Measurements from ENCODE around the gene LRP1.

Gene LRP1

DNA sequence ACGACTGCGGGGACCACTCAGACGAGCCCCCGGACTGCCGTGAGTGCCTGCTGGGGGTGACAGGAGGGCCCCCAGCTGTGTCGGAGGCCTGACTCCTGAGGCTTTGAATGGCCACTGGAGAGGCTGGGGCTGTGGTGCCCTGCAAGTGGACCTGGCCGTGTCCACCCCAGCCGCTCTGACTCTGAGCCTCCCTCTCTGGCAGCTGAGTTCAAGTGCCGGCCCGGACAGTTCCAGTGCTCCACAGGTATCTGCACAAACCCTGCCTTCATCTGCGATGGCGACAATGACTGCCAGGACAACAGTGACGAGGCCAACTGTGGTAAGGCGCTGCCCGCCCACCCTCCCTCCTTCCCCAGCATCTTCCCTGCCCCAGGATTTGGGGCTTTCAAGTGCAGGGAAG is 72.2 kb downstream of the LRP1 start:
- no peaks in the 10 kb centered on the region for H3K27me3 ChIP-seq (ENCODE audit: control insufficient read depth in 2 of 2, insufficient read depth in 2 of 2, low read length in 2 of 2)
- peaks cover 79 to 87% of the 10 kb centered on the region in 2 donors for H3K36me3 ChIP-seq (ENCODE audit: control insufficient read depth in 2 of 2, insufficient read depth in 2 of 2, low read length in 2 of 2)
- no peaks in the 10 kb centered on the region for H3K4me1 ChIP-seq (ENCODE audit: control insufficient read depth in 2 of 2, insufficient read depth in 2 of 2, low read length in 2 of 2)

DNA sequence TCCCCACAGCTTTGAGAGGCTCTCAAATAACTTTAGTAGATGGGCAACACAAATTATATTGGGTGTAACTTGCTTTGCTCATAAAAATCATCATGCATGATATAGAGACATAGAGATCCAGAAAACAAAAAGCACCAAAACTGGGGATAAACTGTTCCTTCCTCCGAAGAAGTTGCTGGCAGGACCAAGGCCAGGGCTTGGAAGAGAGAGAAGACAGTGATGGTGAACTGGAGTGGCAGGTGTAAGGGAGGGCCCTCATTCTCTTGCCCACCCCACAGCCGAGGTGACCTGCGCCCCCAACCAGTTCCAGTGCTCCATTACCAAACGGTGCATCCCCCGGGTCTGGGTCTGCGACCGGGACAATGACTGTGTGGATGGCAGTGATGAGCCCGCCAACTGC is 72.9 kb downstream of the LRP1 start:
- H3K9me3 ChIP-seq (ENCODE audit: control insufficient read depth in 2 of 2, low read length in 2 of 2): no peaks in the 10 kb centered on the region
- H3K27ac ChIP-seq (ENCODE audit: low read depth in 2 of 2, low read length in 2 of 2): no peak overlapping the region
- H3K36me3 ChIP-seq (ENCODE audit: control insufficient read depth in 2 of 2, insufficient read depth in 2 of 2, low read length in 2 of 2): peaks cover 80 to 88% of the 10 kb centered on the region in 2 donors
- no peaks in the 10 kb centered on the region for H3K27me3 ChIP-seq (ENCODE audit: control insufficient read depth in 2 of 2, insufficient read depth in 2 of 2, low read length in 2 of 2)
- no peak overlapping the region for H3K9ac ChIP-seq (ENCODE audit: low read depth in 1 of 2, low read length in 2 of 2)
- H3K4me3 ChIP-seq (ENCODE audit: low read length in 2 of 2): no peak overlapping the region
- H3K4me1 ChIP-seq (ENCODE audit: control insufficient read depth in 2 of 2, insufficient read depth in 2 of 2, low read length in 2 of 2): no peaks in the 10 kb centered on the region

More for the DNA sequence above, 72.2 kb downstream of the LRP1 start:
- H3K4me3 ChIP-seq (ENCODE audit: low read length in 2 of 2): no peak overlapping the region
- no peak overlapping the region for H3K27ac ChIP-seq (ENCODE audit: low read depth in 2 of 2, low read length in 2 of 2)
- H3K9ac ChIP-seq (ENCODE audit: low read depth in 1 of 2, low read length in 2 of 2): no peak overlapping the region
- no peaks in the 10 kb centered on the region for H3K9me3 ChIP-seq (ENCODE audit: control insufficient read depth in 2 of 2, low read length in 2 of 2)

- Histone ChIP-seq H3K27me3 (ENCODE audit: control insufficient read depth in 2 of 2, insufficient read depth in 2 of 2, low read length in 2 of 2) (no peaks in the 10 kb centered on the region), H3K4me1 (ENCODE audit: control insufficient read depth in 2 of 2, insufficient read depth in 2 of 2, low read length in 2 of 2) (no peaks in the 10 kb centered on the region), H3K36me3 (ENCODE audit: control insufficient read depth in 2 of 2, insufficient read depth in 2 of 2, low read length in 2 of 2) (peaks cover 82 to 88% of the 10 kb centered on the region in 2 donors), H3K4me3 (ENCODE audit: low read length in 2 of 2) (no peak overlapping the region), H3K9ac (ENCODE audit: low read depth in 1 of 2, low read length in 2 of 2) (no peak overlapping the region), H3K9me3 (ENCODE audit: control insufficient read depth in 2 of 2, low read length in 2 of 2) (no peaks in the 10 kb centered on the region), H3K27ac (ENCODE audit: low read depth in 2 of 2, low read length in 2 of 2) (no peak overlapping the region)
These were observed 73.3 kb downstream of the LRP1 start for GRCh38 chr12:57201631-57202030.

DNA sequence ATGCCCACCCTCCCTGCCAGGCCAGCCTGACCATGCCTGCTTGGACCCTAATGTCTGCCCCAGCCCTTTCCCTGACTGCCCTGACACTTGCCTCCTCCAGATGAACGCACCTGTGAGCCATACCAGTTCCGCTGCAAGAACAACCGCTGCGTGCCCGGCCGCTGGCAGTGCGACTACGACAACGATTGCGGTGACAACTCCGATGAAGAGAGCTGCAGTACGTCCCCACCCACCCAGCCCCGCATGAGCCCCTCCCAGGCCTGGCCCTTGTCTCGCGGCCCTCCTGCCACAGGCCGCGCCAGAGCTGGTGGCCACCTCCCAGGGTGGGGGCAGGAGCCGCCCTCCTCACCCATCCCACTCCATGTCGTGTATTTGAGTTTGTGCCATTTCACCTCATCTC is 74.0 kb downstream of the LRP1 start:
- Histone ChIP-seq H3K27me3 (ENCODE audit: control insufficient read depth in 2 of 2, insufficient read depth in 2 of 2, low read length in 2 of 2) (no peaks in the 10 kb centered on the region), H3K9ac (ENCODE audit: low read depth in 1 of 2, low read length in 2 of 2) (no peak overlapping the region), H3K4me3 (ENCODE audit: low read length in 2 of 2) (no peak overlapping the region), H3K27ac (ENCODE audit: low read depth in 2 of 2, low read length in 2 of 2) (no peak overlapping the region), H3K36me3 (ENCODE audit: control insufficient read depth in 2 of 2, insufficient read depth in 2 of 2, low read length in 2 of 2) (peaks cover 77 to 83% of the 10 kb centered on the region in 2 donors), H3K9me3 (ENCODE audit: control insufficient read depth in 2 of 2, low read length in 2 of 2) (no peaks in the 10 kb centered on the region), H3K4me1 (ENCODE audit: control insufficient read depth in 2 of 2, insufficient read depth in 2 of 2, low read length in 2 of 2) (no peaks in the 10 kb centered on the region)

DNA sequence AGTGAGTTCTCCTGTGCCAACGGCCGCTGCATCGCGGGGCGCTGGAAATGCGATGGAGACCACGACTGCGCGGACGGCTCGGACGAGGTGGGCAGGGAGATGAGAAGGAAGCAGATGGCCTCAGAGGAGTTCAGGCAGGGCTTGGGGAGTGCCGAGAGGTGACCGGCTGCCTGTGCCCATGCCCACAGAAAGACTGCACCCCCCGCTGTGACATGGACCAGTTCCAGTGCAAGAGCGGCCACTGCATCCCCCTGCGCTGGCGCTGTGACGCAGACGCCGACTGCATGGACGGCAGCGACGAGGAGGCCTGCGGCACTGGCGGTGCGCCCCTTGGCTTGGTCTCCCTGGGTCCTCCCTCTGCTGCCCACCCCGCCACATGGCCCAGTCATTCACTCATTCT is 74.9 kb downstream of the LRP1 start:
- Histone ChIP-seq H3K27me3 (ENCODE audit: control insufficient read depth in 2 of 2, insufficient read depth in 2 of 2, low read length in 2 of 2) (no peaks in the 10 kb centered on the region), H3K9me3 (ENCODE audit: control insufficient read depth in 2 of 2, low read length in 2 of 2) (no peaks in the 10 kb centered on the region), H3K4me3 (ENCODE audit: low read length in 2 of 2) (no peak overlapping the region), H3K4me1 (ENCODE audit: control insufficient read depth in 2 of 2, insufficient read depth in 2 of 2, low read length in 2 of 2) (no peaks in the 10 kb centered on the region), H3K36me3 (ENCODE audit: control insufficient read depth in 2 of 2, insufficient read depth in 2 of 2, low read length in 2 of 2) (peaks cover 72 to 81% of the 10 kb centered on the region in 2 donors), H3K27ac (ENCODE audit: low read depth in 2 of 2, low read length in 2 of 2) (no peak overlapping the region), H3K9ac (ENCODE audit: low read depth in 1 of 2, low read length in 2 of 2) (no peak overlapping the region)

DNA sequence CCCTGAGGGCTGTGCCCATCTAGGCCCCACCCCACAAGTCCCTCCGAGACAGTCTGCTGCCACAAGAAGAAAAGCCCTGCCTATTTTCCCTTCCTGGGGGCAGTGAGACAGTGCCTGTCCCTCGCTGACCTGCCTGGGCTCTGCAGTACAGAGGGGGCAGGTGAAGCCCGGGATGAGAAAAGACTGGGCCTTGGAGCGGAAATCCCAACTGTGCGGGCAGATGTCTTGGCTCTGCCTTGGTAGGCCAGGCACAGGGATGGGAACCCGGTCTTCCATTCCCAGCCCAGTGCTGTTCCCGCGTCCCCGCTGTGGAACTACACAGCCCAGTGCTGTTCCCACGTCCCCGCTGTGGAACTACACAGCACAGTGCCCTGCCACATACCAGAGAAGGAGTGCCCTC is 75.5 kb downstream of the LRP1 start:
- Histone ChIP-seq H3K36me3 (ENCODE audit: control insufficient read depth in 2 of 2, insufficient read depth in 2 of 2, low read length in 2 of 2) (peaks cover 69 to 80% of the 10 kb centered on the region in 2 donors), H3K27me3 (ENCODE audit: control insufficient read depth in 2 of 2, insufficient read depth in 2 of 2, low read length in 2 of 2) (no peaks in the 10 kb centered on the region), H3K9me3 (ENCODE audit: control insufficient read depth in 2 of 2, low read length in 2 of 2) (no peaks in the 10 kb centered on the region), H3K4me1 (ENCODE audit: control insufficient read depth in 2 of 2, insufficient read depth in 2 of 2, low read length in 2 of 2) (no peaks in the 10 kb centered on the region), H3K4me3 (ENCODE audit: low read length in 2 of 2) (no peak overlapping the region), H3K27ac (ENCODE audit: low read depth in 2 of 2, low read length in 2 of 2) (no peak overlapping the region), H3K9ac (ENCODE audit: low read depth in 1 of 2, low read length in 2 of 2) (no peak overlapping the region)

DNA sequence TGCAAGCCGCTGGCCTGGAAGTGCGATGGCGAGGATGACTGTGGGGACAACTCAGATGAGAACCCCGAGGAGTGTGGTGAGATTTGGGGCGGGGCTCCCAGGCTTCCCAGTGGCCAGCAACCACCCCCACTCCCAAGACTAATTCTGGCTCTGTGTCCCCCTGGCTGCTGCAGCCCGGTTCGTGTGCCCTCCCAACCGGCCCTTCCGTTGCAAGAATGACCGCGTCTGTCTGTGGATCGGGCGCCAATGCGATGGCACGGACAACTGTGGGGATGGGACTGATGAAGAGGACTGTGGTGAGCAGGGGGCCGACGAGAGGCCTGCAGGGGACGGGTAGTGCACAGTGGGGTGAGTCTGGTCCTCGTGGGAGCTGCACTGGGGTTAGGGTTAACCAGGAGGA is 76.2 kb downstream of the LRP1 start:
- no peaks in the 10 kb centered on the region for H3K27me3 ChIP-seq (ENCODE audit: control insufficient read depth in 2 of 2, insufficient read depth in 2 of 2, low read length in 2 of 2)
- H3K4me3 ChIP-seq (ENCODE audit: low read length in 2 of 2): no peak overlapping the region
- no peak overlapping the region for H3K27ac ChIP-seq (ENCODE audit: low read depth in 2 of 2, low read length in 2 of 2)
- H3K36me3 ChIP-seq (ENCODE audit: control insufficient read depth in 2 of 2, insufficient read depth in 2 of 2, low read length in 2 of 2): peaks cover 69 to 79% of the 10 kb centered on the region in 2 donors
- no peak overlapping the region for H3K9ac ChIP-seq (ENCODE audit: low read depth in 1 of 2, low read length in 2 of 2)
- H3K9me3 ChIP-seq (ENCODE audit: control insufficient read depth in 2 of 2, low read length in 2 of 2): no peaks in the 10 kb centered on the region
- no peaks in the 10 kb centered on the region for H3K4me1 ChIP-seq (ENCODE audit: control insufficient read depth in 2 of 2, insufficient read depth in 2 of 2, low read length in 2 of 2)

GRCh38 chr12:57205186-57205585 is 76.9 kb downstream of the LRP1 start:
- peaks cover 68 to 81% of the 10 kb centered on the region in 2 donors for H3K36me3 ChIP-seq (ENCODE audit: control insufficient read depth in 2 of 2, insufficient read depth in 2 of 2, low read length in 2 of 2)
- H3K4me1 ChIP-seq (ENCODE audit: control insufficient read depth in 2 of 2, insufficient read depth in 2 of 2, low read length in 2 of 2): no peaks in the 10 kb centered on the region
- no peaks in the 10 kb centered on the region for H3K9me3 ChIP-seq (ENCODE audit: control insufficient read depth in 2 of 2, low read length in 2 of 2)
- H3K27me3 ChIP-seq (ENCODE audit: control insufficient read depth in 2 of 2, insufficient read depth in 2 of 2, low read length in 2 of 2): no peaks in the 10 kb centered on the region
- no peak overlapping the region for H3K27ac ChIP-seq (ENCODE audit: low read depth in 2 of 2, low read length in 2 of 2)
- H3K4me3 ChIP-seq (ENCODE audit: low read length in 2 of 2): no peak overlapping the region
- H3K9ac ChIP-seq (ENCODE audit: low read depth in 1 of 2, low read length in 2 of 2): no peak overlapping the region

- peaks cover 66 to 83% of the 10 kb centered on the region in 2 donors for H3K36me3 ChIP-seq (ENCODE audit: control insufficient read depth in 2 of 2, insufficient read depth in 2 of 2, low read length in 2 of 2)
- no peaks in the 10 kb centered on the region for H3K27me3 ChIP-seq (ENCODE audit: control insufficient read depth in 2 of 2, insufficient read depth in 2 of 2, low read length in 2 of 2)
- no peak overlapping the region for H3K9ac ChIP-seq (ENCODE audit: low read depth in 1 of 2, low read length in 2 of 2)
- H3K4me1 ChIP-seq (ENCODE audit: control insufficient read depth in 2 of 2, insufficient read depth in 2 of 2, low read length in 2 of 2): no peaks in the 10 kb centered on the region
- no peak overlapping the region for H3K27ac ChIP-seq (ENCODE audit: low read depth in 2 of 2, low read length in 2 of 2)
- no peaks in the 10 kb centered on the region for H3K9me3 ChIP-seq (ENCODE audit: control insufficient read depth in 2 of 2, low read length in 2 of 2)
- no peak overlapping the region for H3K4me3 ChIP-seq (ENCODE audit: low read length in 2 of 2)
These were observed 77.6 kb downstream of the LRP1 start for GRCh38 chr12:57205931-57206330.

GRCh38 chr12:57207731-57208630 is 79.7 kb downstream of the LRP1 start:
- H3K9ac ChIP-seq (ENCODE audit: low read depth in 1 of 2, low read length in 2 of 2): no peak overlapping the region
- no peak overlapping the region for H3K27ac ChIP-seq (ENCODE audit: low read depth in 2 of 2, low read length in 2 of 2)

More at GRCh38 chr12:57207731-57208630, 79.7 kb downstream of the LRP1 start:
- Histone ChIP-seq H3K4me3 (ENCODE audit: low read length in 2 of 2) (no peak overlapping the region), H3K27me3 (ENCODE audit: control insufficient read depth in 2 of 2, insufficient read depth in 2 of 2, low read length in 2 of 2) (no peaks in the 10 kb centered on the region), H3K36me3 (ENCODE audit: control insufficient read depth in 2 of 2, insufficient read depth in 2 of 2, low read length in 2 of 2) (peaks cover 57 to 76% of the 10 kb centered on the region in 2 donors), H3K9me3 (ENCODE audit: control insufficient read depth in 2 of 2, low read length in 2 of 2) (no peaks in the 10 kb centered on the region), H3K4me1 (ENCODE audit: control insufficient read depth in 2 of 2, insufficient read depth in 2 of 2, low read length in 2 of 2) (no peaks in the 10 kb centered on the region)

All from mucosa of rectum (tissue), 2 donors.